ENCODE results near the gene NFATC3.
"Not testable (repeated sequence)": the region's sequence is repeated elsewhere in the genome, so short reads cannot be mapped to it uniquely, and the experiment has no call there.

The NFATC3 gene

GRCh38 chr16:68090130-68090529 lies 5.0 kb downstream of the NFATC3 start:
- DNase-seq = no peak

- DNase-seq = no peak
Measured at GRCh38 chr16:68090533-68090932, 5.4 kb downstream of the NFATC3 start.

GRCh38 chr16:68091380-68092261 lies 6.5 kb downstream of the NFATC3 start:
- DNase-seq = no peak

GRCh38 chr16:68092275-68092674 lies 7.1 kb downstream of the NFATC3 start:
- not testable (repeated sequence) for DNase-seq

GRCh38 chr16:68093816-68094613 lies 8.8 kb downstream of the NFATC3 start:
- DNase-seq = no peak

GRCh38 chr16:68094614-68094934 lies 9.4 kb downstream of the NFATC3 start:
- DNase-seq = no peak

GRCh38 chr16:68096491-68096890 lies 11.3 kb downstream of the NFATC3 start:
- no peak for DNase-seq

GRCh38 chr16:68097088-68097487 lies 11.9 kb downstream of the NFATC3 start:
- DNase-seq = no peak

- no peak for DNase-seq
Measured at GRCh38 chr16:68097895-68098294, 12.7 kb downstream of the NFATC3 start.

GRCh38 chr16:68100488-68100887 lies 15.3 kb downstream of the NFATC3 start:
- no peak for DNase-seq

GRCh38 chr16:68105611-68106010 lies 20.4 kb downstream of the NFATC3 start:
- DNase-seq = no peak

GRCh38 chr16:68107230-68107928 lies 22.2 kb downstream of the NFATC3 start:
- not testable (repeated sequence) for DNase-seq

GRCh38 chr16:68109156-68109555 lies 24.0 kb downstream of the NFATC3 start:
- DNase-seq = not testable (repeated sequence)

- not testable (repeated sequence) for DNase-seq
Measured at GRCh38 chr16:68110611-68111010, 25.4 kb downstream of the NFATC3 start.

- DNase-seq = no peak
Measured at GRCh38 chr16:68111379-68111778, 26.2 kb downstream of the NFATC3 start.

GRCh38 chr16:68113059-68113761 lies 28.0 kb downstream of the NFATC3 start:
- DNase-seq = no peak

GRCh38 chr16:68113765-68114240 lies 28.6 kb downstream of the NFATC3 start:
- DNase-seq = no peak

- not testable (repeated sequence) for DNase-seq
Measured at GRCh38 chr16:68114939-68115338, 29.8 kb downstream of the NFATC3 start.

GRCh38 chr16:68115851-68116250 lies 30.7 kb downstream of the NFATC3 start:
- no peak for DNase-seq

GRCh38 chr16:68116256-68116867 lies 31.2 kb downstream of the NFATC3 start:
- no peak for DNase-seq

GRCh38 chr16:68117884-68118283 lies 32.7 kb downstream of the NFATC3 start:
- no peak for DNase-seq

- not testable (repeated sequence) for DNase-seq
Measured at GRCh38 chr16:68118954-68119353, 33.8 kb downstream of the NFATC3 start.

Measured in retina (tissue), 1 donor.